D721Med (cell line): ENCODE measurements around the gene DPP6.

Experiments used
- DNase-seq: peaks from one replicate; pipeline ENCODE4 v3.0.0; 2011; ENCODE audit warnings: low spot score; ENCODE audit not compliant: insufficient read length
- FAIRE-seq: peaks from 2 replicates; lab custom pipeline; 2011; peaks lifted over from hg19 to GRCh38; lab: Jason Lieb, UNC
- TF ChIP-seq, protein P1 (sequence below): IDR thresholded peaks from 2 replicates; pipeline ENCODE4 v1.5.1; 2012; ENCODE audit warnings: mild to moderate bottlenecking, control low read depth; ENCODE audit not compliant: insufficient read depth; ENCODE audit errors: missing control alignments

Gene DPP6

GRCh38 chr7:154857728-154858681 lies 805.8 kb downstream of the DPP6 start:
- TF ChIP-seq, protein P1, sequence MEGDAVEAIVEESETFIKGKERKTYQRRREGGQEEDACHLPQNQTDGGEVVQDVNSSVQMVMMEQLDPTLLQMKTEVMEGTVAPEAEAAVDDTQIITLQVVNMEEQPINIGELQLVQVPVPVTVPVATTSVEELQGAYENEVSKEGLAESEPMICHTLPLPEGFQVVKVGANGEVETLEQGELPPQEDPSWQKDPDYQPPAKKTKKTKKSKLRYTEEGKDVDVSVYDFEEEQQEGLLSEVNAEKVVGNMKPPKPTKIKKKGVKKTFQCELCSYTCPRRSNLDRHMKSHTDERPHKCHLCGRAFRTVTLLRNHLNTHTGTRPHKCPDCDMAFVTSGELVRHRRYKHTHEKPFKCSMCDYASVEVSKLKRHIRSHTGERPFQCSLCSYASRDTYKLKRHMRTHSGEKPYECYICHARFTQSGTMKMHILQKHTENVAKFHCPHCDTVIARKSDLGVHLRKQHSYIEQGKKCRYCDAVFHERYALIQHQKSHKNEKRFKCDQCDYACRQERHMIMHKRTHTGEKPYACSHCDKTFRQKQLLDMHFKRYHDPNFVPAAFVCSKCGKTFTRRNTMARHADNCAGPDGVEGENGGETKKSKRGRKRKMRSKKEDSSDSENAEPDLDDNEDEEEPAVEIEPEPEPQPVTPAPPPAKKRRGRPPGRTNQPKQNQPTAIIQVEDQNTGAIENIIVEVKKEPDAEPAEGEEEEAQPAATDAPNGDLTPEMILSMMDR: no peak
- FAIRE-seq: no peak
- DNase-seq: no peak

DNA sequence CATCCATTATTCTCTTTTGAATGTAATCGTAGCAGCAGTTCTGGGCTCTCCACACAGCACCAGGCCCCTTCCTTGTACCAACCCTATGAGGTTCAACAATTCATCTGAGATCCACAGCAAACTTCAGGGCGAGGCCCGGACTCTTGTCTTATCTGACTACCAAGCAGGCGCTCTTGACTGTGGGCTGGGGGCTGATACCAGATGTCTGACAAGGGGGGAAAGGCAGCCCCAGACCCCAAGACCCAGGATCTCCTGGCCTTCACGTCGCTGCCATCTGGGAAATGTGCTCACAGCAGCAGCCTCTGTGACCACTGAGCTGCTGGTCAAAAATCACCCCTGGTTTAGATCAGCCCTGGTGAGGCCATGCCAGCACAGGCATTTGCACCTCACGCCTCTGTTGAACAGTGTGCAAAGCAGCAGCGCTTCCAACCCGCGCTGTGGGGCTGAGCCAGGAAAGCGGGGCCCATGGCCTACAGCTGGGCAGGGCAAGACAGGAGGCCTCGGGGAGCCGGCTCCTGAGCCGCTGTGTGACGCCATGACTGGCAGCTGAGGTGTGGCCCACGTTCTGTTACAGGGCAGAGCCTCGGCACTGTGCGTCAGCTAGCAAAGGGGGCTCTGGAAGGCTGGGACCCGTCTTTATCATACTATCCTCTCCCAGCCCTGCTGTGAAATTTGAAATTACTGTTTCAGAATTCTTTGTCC lies 806.8 kb downstream of the DPP6 start:
- no peak for DNase-seq
- TF ChIP-seq, protein P1: no peak
- FAIRE-seq: no peak

GRCh38 chr7:154859747-154860620 lies 807.8 kb downstream of the DPP6 start:
- TF ChIP-seq, protein P1: no peak
- FAIRE-seq (no peak), DNase-seq (no peak)

DNA sequence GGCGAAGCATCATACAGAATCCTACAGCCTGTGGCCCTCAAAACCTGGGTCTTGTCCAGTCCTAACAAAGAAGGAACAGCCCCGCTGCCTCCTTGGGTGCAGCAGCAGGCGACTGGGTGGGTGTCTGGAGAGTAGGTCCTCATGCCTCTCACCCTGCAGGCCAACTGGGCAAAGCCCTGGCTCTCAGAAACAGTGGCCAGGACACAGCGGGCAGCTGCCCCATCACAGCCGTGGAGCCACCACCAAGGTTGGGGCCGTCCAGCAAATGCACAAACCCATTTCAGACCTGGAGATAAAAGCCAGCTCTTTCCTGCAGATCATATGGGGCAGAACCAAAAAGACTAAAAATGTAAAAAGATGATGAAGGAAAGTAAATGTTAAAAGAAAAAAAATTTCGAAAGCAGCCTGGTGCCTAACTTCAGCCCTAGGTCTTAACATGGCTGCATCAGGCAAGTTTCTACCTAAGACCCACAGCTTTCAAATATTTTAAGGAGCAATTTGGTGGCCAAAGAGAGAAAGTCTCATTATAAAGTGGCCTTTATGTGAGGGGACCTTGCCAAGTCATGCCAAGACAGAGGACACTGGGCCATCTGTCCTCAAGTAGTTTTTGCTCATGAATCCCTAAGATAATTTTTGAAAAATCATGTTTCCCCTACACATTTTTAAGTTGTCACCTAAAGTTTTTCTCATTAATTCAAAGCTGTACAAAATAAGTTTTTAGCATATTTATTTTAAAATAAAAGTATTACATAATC lies 808.6 kb downstream of the DPP6 start:
- FAIRE-seq: no peak
- no peak for DNase-seq
- TF ChIP-seq, protein P1: no peak

DNA sequence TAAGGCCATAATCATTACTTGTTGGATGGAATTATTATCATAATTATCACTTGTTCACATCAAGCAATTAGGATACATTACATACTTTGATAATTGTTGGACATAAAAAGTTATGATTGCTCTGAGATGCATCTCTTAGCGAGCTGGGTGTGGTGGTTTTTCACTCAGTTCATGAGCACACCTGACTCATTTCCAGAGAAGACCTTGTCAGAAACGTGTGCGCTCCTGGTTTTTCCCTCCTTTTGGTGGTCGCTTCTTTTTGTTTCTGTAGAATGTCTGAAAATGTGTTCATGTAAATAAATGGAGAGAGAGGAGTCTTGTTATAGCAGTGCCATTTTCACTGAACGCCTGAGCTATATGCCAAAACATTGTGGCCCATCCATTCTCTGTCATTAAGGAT lies 809.4 kb downstream of the DPP6 start:
- no peak for FAIRE-seq
- DNase-seq: no peak

More for the DNA sequence above, 809.4 kb downstream of the DPP6 start:
- TF ChIP-seq, protein P1: no peak
